ENCODE results near the gene MCM7. TPM values are rescaled to one million over a fixed set of nuclear protein-coding genes. Genes with fewer than 3 reads are reported as not detected.
A peak's percentile ranks its signal among the peaks of the same experiment; 100 is the strongest.

Gene MCM7
- total and polyA plus RNA-seq, 2 of the 13 experiments (the other 11 are each of a cell fraction or from before 2014, with no cell fraction given): 84.5 to 214 TPM

- no peak for TF ChIP-seq THYN1 (CRISPR knock-in tag; IDR thresholded peaks at IDR 0.05; ENCODE audit: borderline replicate concordance, low read depth)
- no peak for TF ChIP-seq NFRKB (IDR thresholded peaks at IDR 0.05)
- TF ChIP-seq SP4 (CRISPR knock-in tag; IDR thresholded peaks at IDR 0.05): no peak
- TF ChIP-seq CBX5 (CRISPR knock-in tag; IDR thresholded peaks at IDR 0.05; ENCODE audit: borderline replicate concordance): no peak
- TF ChIP-seq ZNF367 (CRISPR knock-in tag; IDR thresholded peaks at IDR 0.05; ENCODE audit: borderline replicate concordance): peak; percentile 77; the same call in 1 of the 2 replicates
- no peak for TF ChIP-seq CREB3 (CRISPR knock-in tag; IDR thresholded peaks at IDR 0.05)
- TF ChIP-seq FOXO4 (CRISPR knock-in tag; conservative IDR thresholded peaks at IDR 0.05): no peak
These were observed 20.2 kb downstream of the MCM7 start (continued) for GRCh38 chr7:100080907-100081534.

- 8% methylated on average over 7 of the region's 7 CpGs for WGBS (ENCODE audit: low lambda C conversion rate)
- Histone ChIP-seq H3K4me3 (replicated peaks in 1 of 3; ENCODE audit: insufficient read depth in 1 of 3, low read depth in 2 of 3, low read length in 3 of 3) (peak overlapping the region; percentile 91 to 99 (median 92); a peak in 5 of 6 replicates), H3K79me2 (ENCODE audit: insufficient read depth, low read length) (peaks cover 63% of the 10 kb centered on the region), H3K9ac (ENCODE audit: insufficient read depth, low read depth, low read length) (peak overlapping the region; percentile 99), H3K36me3 (replicated peaks in 1 of 2; ENCODE audit: control insufficient read depth in 1 of 2, insufficient read depth in 2 of 2, low read length in 2 of 2) (peaks cover 15 to 36% of the 10 kb centered on the region in 2 experiments), H3K4me2 (ENCODE audit: low read depth, low read length) (peak overlapping the region; percentile 97), H3K9me3 (ENCODE audit: low read length) (no peaks in the 10 kb centered on the region), H3K27ac (ENCODE audit: extremely low read length, insufficient read depth, low read length) (peak overlapping the region; percentile 96), H4K20me1 (ENCODE audit: insufficient read depth, low read length) (peaks cover 36% of the 10 kb centered on the region), H2AFZ (ENCODE audit: low read length) (no peak overlapping the region), H3K4me1 (ENCODE audit: insufficient read depth, low read length) (peaks cover 49% of the 10 kb centered on the region), H3K27me3 (ENCODE audit: control insufficient read depth in 1 of 2, insufficient read depth in 2 of 2, low read length in 2 of 2) (no peaks in the 10 kb centered on the region; a peak in 1 of 5 replicates)
- FAIRE-seq (peak; percentile 97), DNase-seq (ENCODE audit: low spot score) (peak; percentile 96), ATAC-seq (peak; percentile 73)
- in situ Hi-C loops (cut with HindIII; ENCODE audit: extremely low pct_ligation_motif_present, low pct_unique_long_range_greater_than_20kb) (no loop called here), intact Hi-C loops (cut with micrococcal nuclease; ENCODE audit: unreplicated experiment) (no loop called here)
- POLR2A ChIA-PET: interaction anchor here (0.9 to 2.3 kb wide), 14 partner anchors 10 to 160 kb away, joined by 3 to 13 read pairs (median 4); partner anchors contain the start of genes AP4M1, GJC3, MBLAC1 and MCM7
- CTCF ChIA-PET (ENCODE audit: low intra/inter-chr PET ratio, low total read pairs): no interaction called here
- no TSS peak for BruUV-seq (replicated peaks)
- peak; percentile 50; the same call in 1 of the 2 replicates for TF ChIP-seq CCDC6 (CRISPR knock-in tag; IDR thresholded peaks at IDR 0.05)
- peak; percentile 36; the same call in 1 of the 2 replicates for TF ChIP-seq ZSCAN25 (CRISPR knock-in tag; IDR thresholded peaks at IDR 0.05)
- TF ChIP-seq MAX (IDR thresholded peaks at IDR 0.05): 0 out of 2 replicates have a peak, but pooled peaks have one; percentile 40
- 0 out of 2 replicates have a peak, but pooled peaks have one; percentile 6 for TF ChIP-seq NFKB2 (CRISPR knock-in tag; IDR thresholded peaks at IDR 0.05; ENCODE audit: borderline replicate concordance)
- peak; percentile 86 for TF ChIP-seq NR2C2 (CRISPR knock-in tag; IDR thresholded peaks at IDR 0.05; ENCODE audit: borderline replicate concordance)
- TF ChIP-seq ZBTB46 (CRISPR knock-in tag; IDR thresholded peaks at IDR 0.05; ENCODE audit: borderline replicate concordance): no peak
- no peak; the same call in 1 of the 2 replicates for TF ChIP-seq ZNF580 (CRISPR knock-in tag; IDR thresholded peaks at IDR 0.05; ENCODE audit: borderline replicate concordance, low read depth)
- no peak for TF ChIP-seq ZNF597 (CRISPR knock-in tag; IDR thresholded peaks at IDR 0.05)
- peak; percentile 15; the same call in 1 of the 2 replicates for TF ChIP-seq PRMT3 (CRISPR knock-in tag; IDR thresholded peaks at IDR 0.05; ENCODE audit: borderline replicate concordance, low read depth)
These were observed 22.1 kb downstream of the MCM7 start for GRCh38 chr7:100079024-100079560.

Data from HepG2 (cell line).